ENCODE results near the gene STARD9. TPM values are rescaled to one million over a fixed set of nuclear protein-coding genes. Genes with fewer than 3 reads are reported as not detected.
A peak's percentile ranks its signal among the peaks of the same experiment; 100 is the strongest.

STARD9 gene
- total RNA-seq, 4 donors from 2014 or later, result 1.6 to 3.5 (median 2.0) TPM

DNA sequence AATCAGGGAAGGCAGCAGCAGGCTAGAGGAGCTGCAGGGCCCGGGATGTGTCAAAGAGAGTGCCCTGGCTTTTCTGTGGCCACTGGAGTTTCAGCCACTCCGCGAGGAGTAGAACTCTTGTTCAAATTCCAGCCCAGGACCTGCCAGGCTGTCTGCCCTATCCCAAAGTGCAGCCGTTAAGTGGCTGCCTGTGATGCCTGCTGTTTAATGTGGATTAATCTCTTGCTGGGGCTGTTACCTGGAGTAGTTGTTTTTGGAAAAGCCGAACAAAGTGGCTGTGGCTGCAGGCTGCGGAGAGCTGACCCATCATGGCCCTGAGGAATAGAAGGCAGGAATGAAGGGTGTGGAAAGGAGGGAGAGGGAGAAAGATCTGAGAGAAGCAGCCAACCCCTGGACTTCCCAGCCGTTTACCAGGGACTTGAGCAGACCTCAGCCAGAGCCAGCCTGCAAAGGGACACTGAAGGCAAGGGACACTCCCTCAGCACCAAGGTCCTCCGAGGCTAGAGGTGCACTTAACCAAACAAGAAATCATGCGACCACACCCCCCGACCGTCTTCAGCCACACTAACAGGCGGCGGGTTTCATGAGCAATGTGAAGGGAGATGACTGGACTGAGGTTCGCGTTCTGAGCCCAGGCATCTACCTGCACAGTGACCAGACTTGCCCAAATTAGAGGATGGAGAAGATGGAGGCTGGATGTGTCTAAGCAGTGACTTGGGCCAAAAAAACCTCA, 156.9 kb downstream of the STARD9 start:
- Histone ChIP-seq H3K4me3 (no peak overlapping the region), H3K27me3 (no peaks in the 10 kb centered on the region), H3K36me3 (peaks cover 0 to 81% of the 10 kb centered on the region in 2 donors), H3K4me1 (peaks cover 6 to 11% of the 10 kb centered on the region in 2 donors), H3K9me3 (no peaks in the 10 kb centered on the region), H3K27ac (no peak overlapping the region)
- ATAC-seq, result no peak
- DNase-seq, result no peak
- intact Hi-C loops (cut with DNase I; ENCODE audit: low total_unique reads), result no loop called here
- in situ Hi-C loops (cut with MboI; ENCODE audit: low sequenced_read_pairs in 4 of 4), result no loop called here
- TF ChIP-seq POLR2A (IDR thresholded peaks at IDR 0.05), result no peak

DNA sequence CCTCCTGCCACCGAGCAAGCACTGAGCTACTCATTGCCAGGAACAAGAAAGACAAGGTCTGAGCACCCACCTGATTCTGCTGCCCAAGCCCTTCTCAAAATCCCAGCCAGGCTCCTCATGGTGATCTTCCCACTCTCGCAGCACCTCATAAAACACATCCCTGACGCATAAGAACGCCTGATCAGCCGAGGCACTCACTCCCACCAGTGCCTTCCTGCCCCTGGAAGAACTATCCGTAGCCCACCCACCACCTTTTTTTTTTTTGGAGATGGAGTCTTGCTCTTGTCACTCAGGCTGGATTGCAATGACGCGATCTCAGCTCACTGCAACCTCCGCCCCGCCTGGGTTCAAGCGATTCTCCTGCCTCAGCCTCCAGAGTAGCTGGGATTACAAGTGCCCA, 157.6 kb downstream of the STARD9 start:
- intact Hi-C loops (cut with DNase I; ENCODE audit: low total_unique reads), result no loop called here

DNA sequence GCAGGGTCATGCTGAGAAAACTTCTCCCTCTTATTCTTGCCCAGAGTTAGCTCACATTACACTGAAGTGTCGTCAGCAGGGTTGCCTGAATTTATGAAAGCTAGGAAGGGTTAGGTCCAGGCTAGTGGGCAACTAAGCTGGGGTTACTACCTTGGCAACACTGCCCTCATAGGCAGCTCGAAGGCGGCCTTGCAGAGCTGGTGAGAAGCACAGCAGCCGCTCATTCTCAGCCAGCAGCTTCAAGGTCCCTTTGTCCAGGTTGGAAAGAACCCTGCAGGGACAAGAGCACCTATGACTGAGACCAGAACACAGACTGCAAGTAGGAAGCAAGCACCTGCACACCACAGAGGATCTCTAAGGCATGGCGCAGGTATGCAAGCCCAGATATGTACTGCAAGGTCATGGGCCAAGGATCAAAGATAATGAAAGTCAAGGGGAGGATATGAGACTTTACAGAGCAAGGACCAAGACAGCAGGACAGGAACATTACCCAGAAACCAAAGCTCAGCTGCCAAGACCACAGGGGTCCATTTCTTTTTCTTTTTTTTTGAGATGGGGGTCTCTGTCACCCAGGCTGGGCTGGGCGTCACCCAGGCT, 158.8 kb downstream of the STARD9 start:
- Histone ChIP-seq H3K27ac (no peak overlapping the region), H3K36me3 (peaks cover 0 to 62% of the 10 kb centered on the region in 2 donors), H3K4me1 (peaks cover 11 to 15% of the 10 kb centered on the region in 2 donors), H3K9me3 (no peaks in the 10 kb centered on the region), H3K4me3 (no peak overlapping the region), H3K27me3 (no peaks in the 10 kb centered on the region)
- intact Hi-C loops (cut with DNase I; ENCODE audit: low total_unique reads) (no loop called here), in situ Hi-C loops (cut with MboI; ENCODE audit: low sequenced_read_pairs in 4 of 4) (no loop called here)
- DNase-seq (no peak), ATAC-seq (no peak)
- TF ChIP-seq, protein P1, sequence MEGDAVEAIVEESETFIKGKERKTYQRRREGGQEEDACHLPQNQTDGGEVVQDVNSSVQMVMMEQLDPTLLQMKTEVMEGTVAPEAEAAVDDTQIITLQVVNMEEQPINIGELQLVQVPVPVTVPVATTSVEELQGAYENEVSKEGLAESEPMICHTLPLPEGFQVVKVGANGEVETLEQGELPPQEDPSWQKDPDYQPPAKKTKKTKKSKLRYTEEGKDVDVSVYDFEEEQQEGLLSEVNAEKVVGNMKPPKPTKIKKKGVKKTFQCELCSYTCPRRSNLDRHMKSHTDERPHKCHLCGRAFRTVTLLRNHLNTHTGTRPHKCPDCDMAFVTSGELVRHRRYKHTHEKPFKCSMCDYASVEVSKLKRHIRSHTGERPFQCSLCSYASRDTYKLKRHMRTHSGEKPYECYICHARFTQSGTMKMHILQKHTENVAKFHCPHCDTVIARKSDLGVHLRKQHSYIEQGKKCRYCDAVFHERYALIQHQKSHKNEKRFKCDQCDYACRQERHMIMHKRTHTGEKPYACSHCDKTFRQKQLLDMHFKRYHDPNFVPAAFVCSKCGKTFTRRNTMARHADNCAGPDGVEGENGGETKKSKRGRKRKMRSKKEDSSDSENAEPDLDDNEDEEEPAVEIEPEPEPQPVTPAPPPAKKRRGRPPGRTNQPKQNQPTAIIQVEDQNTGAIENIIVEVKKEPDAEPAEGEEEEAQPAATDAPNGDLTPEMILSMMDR (IDR thresholded peaks at IDR 0.05 in 4 of 5, conservative IDR thresholded peaks at IDR 0.05 in 1 of 5), result no peak
- no peak for TF ChIP-seq POLR2A (IDR thresholded peaks at IDR 0.05)

More for the DNA sequence above, 157.6 kb downstream of the STARD9 start:
- in situ Hi-C loops (cut with MboI; ENCODE audit: low sequenced_read_pairs in 4 of 4), result no loop called here
- Histone ChIP-seq H3K4me1 (peaks cover 11 to 15% of the 10 kb centered on the region in 2 donors), H3K27me3 (no peaks in the 10 kb centered on the region), H3K27ac (no peak overlapping the region), H3K4me3 (no peak overlapping the region), H3K9me3 (no peaks in the 10 kb centered on the region), H3K36me3 (peaks cover 0 to 74% of the 10 kb centered on the region in 2 donors)
- ATAC-seq, result no peak
- DNase-seq, result no peak
- TF ChIP-seq, protein P1 (IDR thresholded peaks at IDR 0.05 in 4 of 5, conservative IDR thresholded peaks at IDR 0.05 in 1 of 5), result no peak
- no peak for TF ChIP-seq POLR2A (IDR thresholded peaks at IDR 0.05)

DNA sequence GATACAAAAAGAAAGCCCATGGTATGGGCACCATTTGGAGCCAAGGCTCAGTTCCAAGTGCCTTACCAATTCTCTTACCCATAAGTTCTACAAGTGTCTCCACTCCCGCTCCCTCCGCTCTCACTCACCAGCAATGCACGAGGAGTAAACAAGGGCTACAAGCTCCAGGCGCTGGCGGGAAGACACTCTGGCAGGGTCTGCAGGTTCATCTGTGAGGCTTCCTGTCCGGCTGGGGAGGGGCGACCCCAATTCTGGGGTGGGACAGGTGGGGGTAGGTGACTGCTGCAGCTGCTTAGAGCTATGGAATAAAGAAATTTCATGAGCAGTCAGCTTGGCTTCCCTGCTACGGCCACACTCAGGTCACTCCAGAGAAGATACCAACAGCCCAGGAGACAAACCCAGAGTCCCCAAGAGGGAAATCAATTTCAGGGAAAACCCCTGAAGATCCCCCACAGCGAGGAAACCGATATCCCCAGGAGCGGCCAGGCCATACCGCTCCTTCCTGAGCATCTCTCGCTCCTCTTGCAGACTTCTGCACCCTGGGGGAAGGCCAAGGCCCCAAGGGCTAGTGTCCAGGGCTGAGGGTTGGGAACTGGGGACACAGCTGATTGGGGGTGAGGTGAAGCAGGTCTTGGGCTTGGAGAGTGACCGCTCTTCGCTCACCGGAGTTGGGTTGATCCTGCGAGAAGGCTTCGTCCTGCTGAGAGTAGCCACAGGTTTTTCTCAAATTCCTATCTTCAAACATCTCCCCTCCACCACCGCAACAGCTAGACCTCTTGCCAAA, 160.2 kb downstream of the STARD9 start:
- intact Hi-C loops (cut with DNase I; ENCODE audit: low total_unique reads), result loop anchor here (2.0 kb wide), 1 partner anchor 185 kb away; the partner anchor contains the start of gene TTBK2

More for the DNA sequence above, 160.2 kb downstream of the STARD9 start:
- in situ Hi-C loops (cut with MboI; ENCODE audit: low sequenced_read_pairs in 4 of 4), result no loop called here
- ATAC-seq, result no peak
- H3K36me3 ChIP-seq, result peaks cover 0 to 48% of the 10 kb centered on the region in 2 donors
- DNase-seq, result no peak
- peaks cover 11 to 15% of the 10 kb centered on the region in 2 donors for H3K4me1 ChIP-seq
- TF ChIP-seq, protein P1 (IDR thresholded peaks at IDR 0.05 in 4 of 5, conservative IDR thresholded peaks at IDR 0.05 in 1 of 5), result no peak
- no peak for TF ChIP-seq POLR2A (IDR thresholded peaks at IDR 0.05)
- peak overlapping the region; percentile 61 to 90 (median 72) for H3K4me3 ChIP-seq
- no peaks in the 10 kb centered on the region for H3K27me3 ChIP-seq
- no peaks in the 10 kb centered on the region for H3K9me3 ChIP-seq
- H3K27ac ChIP-seq, result no peak overlapping the region

Data from gastrocnemius medialis (tissue), 4 donors.